Ovary (tissue), 9 donors: ENCODE measurements around the gene ANGPTL4. TPM values are rescaled to one million over a fixed set of nuclear protein-coding genes. Genes with fewer than 3 reads are reported as not detected.

ENCODE experiments used
- DNase-seq, 5 donors: peaks; one replicate each; pipeline ENCODE4 v3.0.0-alpha.2; 2019 to 2020
- H3K27ac ChIP-seq, 2 donors: fragments of 200-600 bp; one replicate each; pipeline versions ENCODE4 v1.5.1 to v1.8.0; 2019 to 2022
- H3K27me3 ChIP-seq: fragments of 200-600 bp; one replicate; pipeline ENCODE4 v1.8.0; 2022
- H3K36me3 ChIP-seq: fragments of 200-600 bp; sonication (generic); one replicate; pipeline ENCODE4 v1.5.1; 2019
- H3K4me1 ChIP-seq: one replicate; pipeline ENCODE4 v1.8.1; 2013; ENCODE audit warnings: mild to moderate bottlenecking, moderate library complexity; ENCODE audit not compliant: insufficient read depth
- H3K4me3 ChIP-seq: fragments of 200-600 bp; sonication (generic); one replicate; pipeline ENCODE4 v1.5.1; 2017
- H3K9me3 ChIP-seq, 2 donors: fragments of 200-600 bp in 1 of 2; sonication (generic) in 1 of 2; one replicate each; pipeline versions ENCODE4 v1.5.1 to v1.8.1; 2013 to 2019; ENCODE audit warnings: mild to moderate bottlenecking in 1 of 2, moderate library complexity in 1 of 2
- EP300 ChIP-seq: sonication (generic); formaldehyde crosslinking; IDR thresholded peaks from one replicate; pipeline ENCODE4 v1.6.1; 2017; ENCODE audit warnings: antibody characterized with exemption
- POLR2A ChIP-seq: fragments of 450-650 bp; IDR thresholded peaks from one replicate; pipeline ENCODE4 v1.6.1; 2017; ENCODE audit warnings: antibody characterized with exemption, mild to moderate bottlenecking, moderate library complexity
- WGBS, 3 donors: extraction: QIAGEN DNeasy Blood & Tissue Kit in 1 of 3; methylation state at CpG; one replicate each; pipeline versions ENCODE4 v1.1.5 to v1.1.7; 2013 to 2017; 5-methylcytosine and 5-hydroxymethylcytosine counted together
- intact Hi-C, 4 donors: fragments of 100-400 bp; cut with DNase I; formaldehyde crosslinking; loops; one replicate each; pipeline versions ENCODE4 v1.11.0 to v1.15.1; 2022 to 2023
- polyA plus RNA-seq, 2 donors: library from polyadenylated mRNA; stranded (reverse); fragments of 200-250 nt in 1 of 2; fragments of 350-450 nt in 1 of 2; fragmentation: Illumina TruSeq in 1 of 2; extraction: RNeasy Lipid Tissue Mini Kit (QIAGEN cat#74804) in 1 of 2; gene quantifications; one replicate each; pipeline ENCODE4 v1.2.3, GENCODE V29; 2013 to 2014
- total RNA-seq, 7 donors: library from RNA; depleted of rRNA in 2 of 7; stranded (reverse); fragments of >200 nt in 2 of 7; fragmentation: NEBNext Ultra II Directional in 3 of 7; extraction: Animal tissue kit (Norgen Biotek cat#: 25700) in 3 of 7; gene quantifications; one replicate each; pipeline versions ENCODE4 v1.1.0 to v1.2.4, GENCODE V29; 2016 to 2023
- TF ChIP-seq, protein P1 (sequence below), 3 donors: fragments of 450-650 bp in 2 of 3; fragments of 200-600 bp in 1 of 3; IDR thresholded peaks; one replicate each; pipeline versions ENCODE4 v1.5.1 to v1.8.0; 2016 to 2022; ENCODE audit warnings: antibody characterized with exemption in 3 of 3, mild to moderate bottlenecking in 1 of 3
- donor health status: DM: no; HTN: no; CAD: no; lungs with moderate emphysema.
- donor health status: DM: no; HTN: no; CAD: no.
- donor health status: Bipolar disorder and iron deficiency.
- donor health status: DM: yes; HTN: yes; CAD: no.
- donor health status: DM: no; HTN: no; CAD: no.
- donor health status: DM: yes; HTN: yes; CAD: no.

Gene ANGPTL4
- total and polyA plus RNA-seq, 9 donors, result 0.71 to 35.0 (median 3.0) TPM

DNA sequence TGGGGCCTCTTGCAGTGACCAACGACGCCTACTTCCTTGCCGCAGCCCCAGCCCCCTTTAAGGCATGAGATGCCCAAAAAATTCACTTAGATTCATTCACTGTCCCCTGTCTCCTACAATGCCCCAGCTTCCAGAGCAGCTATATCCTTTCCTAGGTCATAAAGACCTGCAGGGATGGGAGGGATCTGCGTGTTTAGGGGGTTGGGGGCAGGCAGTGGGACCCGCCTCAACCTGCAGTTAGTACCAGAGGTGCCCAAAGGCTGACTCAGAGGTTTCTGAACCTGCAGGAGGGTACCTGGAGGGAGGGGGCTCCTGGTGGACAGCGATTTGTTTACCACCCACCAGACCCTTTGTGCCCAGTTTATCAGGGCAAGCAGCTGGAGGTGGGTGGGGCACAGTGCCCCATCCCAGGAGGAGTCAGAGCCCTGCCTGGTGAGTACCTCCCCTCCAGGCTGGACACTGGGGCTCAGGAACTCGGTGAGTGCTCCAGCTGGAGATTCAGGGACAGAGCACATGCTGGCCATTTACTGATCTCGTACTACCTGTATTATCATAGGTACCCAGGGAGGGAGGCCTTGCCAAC is 32.6 kb upstream of the ANGPTL4 start:
- TF ChIP-seq EP300, result no peak
- no peak overlapping the region for H3K27ac ChIP-seq
- DNase-seq, result no peak
- peaks cover 5% of the 10 kb centered on the region for H3K27me3 ChIP-seq
- H3K9me3 ChIP-seq, result no peaks in the 10 kb centered on the region
- H3K4me3 ChIP-seq, result no peak overlapping the region
- H3K4me1 ChIP-seq, result no peaks in the 10 kb centered on the region
- WGBS, 3 donors, result 66 to 72% (median 70%) methylated on average over 8 of the region's 8 CpGs
- no peaks in the 10 kb centered on the region for H3K36me3 ChIP-seq
- intact Hi-C loops, result no loop called here

DNA sequence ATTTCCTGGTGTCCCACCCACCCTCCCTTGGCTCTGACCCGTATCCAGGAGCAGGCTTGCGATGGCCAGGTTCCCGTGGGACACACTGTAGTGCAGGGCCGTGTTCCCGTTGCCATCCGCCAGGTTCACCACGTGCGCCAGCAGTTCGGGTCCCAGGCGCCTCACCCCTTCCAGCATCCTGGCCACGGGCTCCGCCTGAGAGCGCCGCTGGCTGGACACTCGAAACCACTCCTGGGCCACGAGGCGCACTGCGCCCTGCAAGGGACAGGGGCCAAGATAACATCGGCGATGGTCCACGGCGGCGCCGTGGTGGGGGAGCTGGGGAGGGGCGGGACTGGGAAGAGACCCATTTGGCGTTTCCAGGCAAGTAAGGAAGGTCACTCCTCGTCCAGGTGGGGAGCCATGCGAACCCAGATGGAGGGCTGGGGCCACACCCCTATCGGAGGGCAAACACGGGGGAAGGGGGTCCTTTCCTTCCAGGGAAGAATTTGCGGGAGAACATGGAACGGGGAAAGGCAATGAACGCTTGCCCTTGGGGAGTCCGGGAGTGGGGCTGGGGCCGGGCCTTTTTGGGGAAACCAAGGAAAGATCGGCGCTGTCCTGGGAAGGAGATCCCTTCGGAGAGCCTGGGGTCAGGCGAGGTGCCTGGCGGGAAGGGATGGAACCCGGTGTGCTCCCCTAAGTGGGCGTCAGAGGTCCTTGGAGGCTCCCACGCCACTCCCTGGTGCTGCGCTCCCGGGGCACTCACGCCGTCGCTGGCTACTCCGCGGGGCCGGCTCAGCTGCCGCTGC is 30.8 kb upstream of the ANGPTL4 start:
- Histone ChIP-seq H3K27ac (no peak overlapping the region), H3K4me1 (no peaks in the 10 kb centered on the region), H3K9me3 (no peaks in the 10 kb centered on the region), H3K4me3 (no peak overlapping the region), H3K36me3 (no peaks in the 10 kb centered on the region), H3K27me3 (peaks cover 5% of the 10 kb centered on the region)
- TF ChIP-seq POLR2A (no peak), EP300 (no peak)
- TF ChIP-seq, protein P1, sequence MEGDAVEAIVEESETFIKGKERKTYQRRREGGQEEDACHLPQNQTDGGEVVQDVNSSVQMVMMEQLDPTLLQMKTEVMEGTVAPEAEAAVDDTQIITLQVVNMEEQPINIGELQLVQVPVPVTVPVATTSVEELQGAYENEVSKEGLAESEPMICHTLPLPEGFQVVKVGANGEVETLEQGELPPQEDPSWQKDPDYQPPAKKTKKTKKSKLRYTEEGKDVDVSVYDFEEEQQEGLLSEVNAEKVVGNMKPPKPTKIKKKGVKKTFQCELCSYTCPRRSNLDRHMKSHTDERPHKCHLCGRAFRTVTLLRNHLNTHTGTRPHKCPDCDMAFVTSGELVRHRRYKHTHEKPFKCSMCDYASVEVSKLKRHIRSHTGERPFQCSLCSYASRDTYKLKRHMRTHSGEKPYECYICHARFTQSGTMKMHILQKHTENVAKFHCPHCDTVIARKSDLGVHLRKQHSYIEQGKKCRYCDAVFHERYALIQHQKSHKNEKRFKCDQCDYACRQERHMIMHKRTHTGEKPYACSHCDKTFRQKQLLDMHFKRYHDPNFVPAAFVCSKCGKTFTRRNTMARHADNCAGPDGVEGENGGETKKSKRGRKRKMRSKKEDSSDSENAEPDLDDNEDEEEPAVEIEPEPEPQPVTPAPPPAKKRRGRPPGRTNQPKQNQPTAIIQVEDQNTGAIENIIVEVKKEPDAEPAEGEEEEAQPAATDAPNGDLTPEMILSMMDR (IDR thresholded peaks at IDR 0.05), result no peak
- 7 to 20% (median 19%) methylated on average over 51 to 52 of the region's 52 CpGs for WGBS, 3 donors
- intact Hi-C loops, result no loop called here
- no peak for DNase-seq

- Histone ChIP-seq H3K4me1 (no peaks in the 10 kb centered on the region), H3K9me3 (no peaks in the 10 kb centered on the region), H3K27me3 (peaks cover 5% of the 10 kb centered on the region), H3K27ac (no peak overlapping the region), H3K4me3 (no peak overlapping the region), H3K36me3 (no peaks in the 10 kb centered on the region)
- TF ChIP-seq, protein P1 (IDR thresholded peaks at IDR 0.05), result no peak
- TF ChIP-seq EP300 (no peak), POLR2A (no peak)
- 9 to 18% (median 17%) methylated on average over 13 to 48 of the region's 48 CpGs for WGBS, 3 donors
- intact Hi-C loops, result no loop called here
- DNase-seq, result no peak
These were observed 30.0 kb upstream of the ANGPTL4 start for GRCh38 chr19:8333767-8334457.

GRCh38 chr19:8334458-8335342 is 29.3 kb upstream of the ANGPTL4 start:
- Histone ChIP-seq H3K27ac (no peak overlapping the region), H3K4me3 (no peak overlapping the region), H3K4me1 (no peaks in the 10 kb centered on the region), H3K27me3 (peaks cover 5% of the 10 kb centered on the region), H3K36me3 (no peaks in the 10 kb centered on the region), H3K9me3 (no peaks in the 10 kb centered on the region)
- intact Hi-C loops, result no loop called here
- peak in 2 of 5 donors; percentile 56 to 66 for DNase-seq
- WGBS, 3 donors, result 5 to 10% (median 5%) methylated on average over 45 to 117 of the region's 117 CpGs
- no peak for TF ChIP-seq EP300
